Measurements from ENCODE around the gene COMMD2. TPM values are rescaled to one million over a fixed set of nuclear protein-coding genes. Genes with fewer than 3 reads are reported as not detected.

COMMD2 gene
- total and polyA plus RNA-seq, 2 experiments from 2014 or later, result 33.8 to 69.3 TPM

- Histone ChIP-seq H3K4me3 (no peak overlapping the region), H3K79me2 (ENCODE audit: insufficient read depth) (no peaks in the 10 kb centered on the region), H3K9ac (no peak overlapping the region), H2AFZ (no peak overlapping the region), H3K27me3 (replicated peaks; ENCODE audit: insufficient read depth) (peaks cover 5% of the 10 kb centered on the region; the same call in 1 of the 2 replicates), H3F3A (ENCODE audit: insufficient read depth) (no peaks in the 10 kb centered on the region), H3K4me2 (ENCODE audit: unreplicated experiment) (no peak overlapping the region), H3K9me3 (ENCODE audit: low read depth) (no peaks in the 10 kb centered on the region), H3K4me1 (ENCODE audit: insufficient read depth) (no peaks in the 10 kb centered on the region), H3K36me3 (ENCODE audit: low read depth) (no peaks in the 10 kb centered on the region), H4K20me1 (ENCODE audit: insufficient read depth) (no peaks in the 10 kb centered on the region), H3K9me2 (ENCODE audit: insufficient read depth) (no peaks in the 10 kb centered on the region), H3K27ac (no peak overlapping the region)
- in situ Hi-C loops (cut with MboI), result loop anchor here (25.0 kb wide), 1 partner anchor 448 kb away; no protein-coding TSS in a partner anchor
- WGBS, 2 experiments (ENCODE audit: low coverage in 1 of 2, low lambda C conversion rate in 2 of 2, missing lambda C conversion rate in 2 of 2), result 93 to 100% methylated on average over 1 of the region's 1 CpG
- DNase-seq, result no peak
- TF ChIP-seq EZH2 (IDR thresholded peaks at IDR 0.05; ENCODE audit: insufficient read depth, poor library complexity, severe bottlenecking) (no peak), EZH2phosphoT487 (IDR thresholded peaks at IDR 0.05; ENCODE audit: insufficient read depth, low read depth) (no peak)
These were observed 12.0 kb upstream of the COMMD2 start for GRCh38 chr3:149764302-149764701.

GRCh38 chr3:149763565-149764195 is 11.4 kb upstream of the COMMD2 start:
- H3K9me2 ChIP-seq (ENCODE audit: insufficient read depth), result no peaks in the 10 kb centered on the region
- in situ Hi-C loops (cut with MboI), result loop anchor here (25.0 kb wide), 1 partner anchor 449 kb away; no protein-coding TSS in a partner anchor
- no peaks in the 10 kb centered on the region for H3K4me1 ChIP-seq (ENCODE audit: insufficient read depth)
- no peaks in the 10 kb centered on the region for H3K36me3 ChIP-seq (ENCODE audit: low read depth)
- H3K9me3 ChIP-seq (ENCODE audit: low read depth), result no peaks in the 10 kb centered on the region
- H3K27me3 ChIP-seq (replicated peaks; ENCODE audit: insufficient read depth), result peaks cover 5% of the 10 kb centered on the region; the same call in 1 of the 2 replicates
- no peak for TF ChIP-seq EZH2 (IDR thresholded peaks at IDR 0.05; ENCODE audit: insufficient read depth, poor library complexity, severe bottlenecking)
- no peak for TF ChIP-seq EZH2phosphoT487 (IDR thresholded peaks at IDR 0.05; ENCODE audit: insufficient read depth, low read depth)
- no peaks in the 10 kb centered on the region for H4K20me1 ChIP-seq (ENCODE audit: insufficient read depth)
- 40 to 51% methylated on average over 3 of the region's 3 CpGs for WGBS, 2 experiments (ENCODE audit: low coverage in 1 of 2, low lambda C conversion rate in 2 of 2, missing lambda C conversion rate in 2 of 2)
- H3K79me2 ChIP-seq (ENCODE audit: insufficient read depth), result no peaks in the 10 kb centered on the region
- no peak overlapping the region for H3K4me2 ChIP-seq (ENCODE audit: unreplicated experiment)
- DNase-seq, result no peak
- no peak overlapping the region for H2AFZ ChIP-seq
- no peaks in the 10 kb centered on the region for H3F3A ChIP-seq (ENCODE audit: insufficient read depth)
- no peak overlapping the region for H3K4me3 ChIP-seq
- no peak overlapping the region for H3K9ac ChIP-seq
- no peak overlapping the region for H3K27ac ChIP-seq

- in situ Hi-C loops (cut with MboI), result loop anchor here (25.0 kb wide), 1 partner anchor 459 kb away; no protein-coding TSS in a partner anchor
- peak overlapping the region; percentile 89 for H2AFZ ChIP-seq
- TF ChIP-seq EZH2 (IDR thresholded peaks at IDR 0.05; ENCODE audit: insufficient read depth, poor library complexity, severe bottlenecking) (no peak), EZH2phosphoT487 (IDR thresholded peaks at IDR 0.05; ENCODE audit: insufficient read depth, low read depth) (no peak)
These were observed 1.4 kb upstream of the COMMD2 start for GRCh38 chr3:149753717-149754116.

GRCh38 chr3:149752788-149753136 is 473 bp upstream of the COMMD2 start:
- Histone ChIP-seq H3K4me1 (ENCODE audit: insufficient read depth) (peaks cover 9% of the 10 kb centered on the region), H2AFZ (peak overlapping the region; percentile 89), H3K9me2 (ENCODE audit: insufficient read depth) (no peaks in the 10 kb centered on the region), H3F3A (ENCODE audit: insufficient read depth) (no peaks in the 10 kb centered on the region), H3K4me3 (peak overlapping the region; percentile 76), H3K4me2 (ENCODE audit: unreplicated experiment) (peak overlapping the region; percentile 97), H3K9me3 (ENCODE audit: low read depth) (no peaks in the 10 kb centered on the region), H3K36me3 (ENCODE audit: low read depth) (0 out of 2 replicates have a peak, but pooled peaks cover 18% of the 10 kb centered on the region), H3K27me3 (replicated peaks; ENCODE audit: insufficient read depth) (no peaks in the 10 kb centered on the region), H3K27ac (no peak overlapping the region), H4K20me1 (ENCODE audit: insufficient read depth) (no peaks in the 10 kb centered on the region), H3K79me2 (ENCODE audit: insufficient read depth) (peaks cover 38% of the 10 kb centered on the region), H3K9ac (peak overlapping the region; percentile 79)
- TF ChIP-seq EZH2 (IDR thresholded peaks at IDR 0.05; ENCODE audit: insufficient read depth, poor library complexity, severe bottlenecking) (no peak), EZH2phosphoT487 (IDR thresholded peaks at IDR 0.05; ENCODE audit: insufficient read depth, low read depth) (no peak)
- DNase-seq, result no peak
- in situ Hi-C loops (cut with MboI), result loop anchor here (25.0 kb wide), 1 partner anchor 460 kb away; no protein-coding TSS in a partner anchor

More at GRCh38 chr3:149753717-149754116, 1.4 kb upstream of the COMMD2 start:
- Histone ChIP-seq H3K79me2 (ENCODE audit: insufficient read depth) (peaks cover 32% of the 10 kb centered on the region), H3K4me1 (ENCODE audit: insufficient read depth) (peaks cover 9% of the 10 kb centered on the region), H3F3A (ENCODE audit: insufficient read depth) (no peaks in the 10 kb centered on the region), H3K27me3 (replicated peaks; ENCODE audit: insufficient read depth) (no peaks in the 10 kb centered on the region), H4K20me1 (ENCODE audit: insufficient read depth) (no peaks in the 10 kb centered on the region), H3K9me2 (ENCODE audit: insufficient read depth) (no peaks in the 10 kb centered on the region), H3K27ac (no peak overlapping the region), H3K36me3 (ENCODE audit: low read depth) (0 out of 2 replicates have a peak, but pooled peaks cover 14% of the 10 kb centered on the region), H3K4me2 (ENCODE audit: unreplicated experiment) (no peak overlapping the region), H3K9me3 (ENCODE audit: low read depth) (no peaks in the 10 kb centered on the region), H3K4me3 (no peak overlapping the region), H3K9ac (no peak overlapping the region)
- no peak for DNase-seq

All from GM23248 (cell line).